ENCODE data around the gene RASAL3.

DNA sequence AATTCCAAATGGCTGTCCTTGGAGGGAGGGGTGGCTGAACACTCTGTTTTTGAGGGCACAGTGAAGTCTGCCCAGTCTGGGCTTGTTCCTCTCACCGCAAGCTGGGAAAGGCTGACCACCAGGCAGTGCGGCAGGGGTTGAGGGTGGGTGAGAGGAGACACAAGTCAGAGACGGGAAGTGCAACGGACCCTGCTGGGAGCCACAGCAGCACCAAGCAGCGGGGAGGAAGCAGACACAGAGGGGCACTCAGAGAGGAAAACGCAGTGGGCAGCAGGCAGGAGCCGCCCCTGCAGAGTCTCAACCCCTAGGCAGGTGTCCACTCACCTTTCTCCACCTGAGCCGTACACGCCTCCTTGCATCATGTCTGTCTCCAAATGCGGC lies 61.2 kb downstream of the RASAL3 start:
- TF ChIP-seq, protein P1, sequence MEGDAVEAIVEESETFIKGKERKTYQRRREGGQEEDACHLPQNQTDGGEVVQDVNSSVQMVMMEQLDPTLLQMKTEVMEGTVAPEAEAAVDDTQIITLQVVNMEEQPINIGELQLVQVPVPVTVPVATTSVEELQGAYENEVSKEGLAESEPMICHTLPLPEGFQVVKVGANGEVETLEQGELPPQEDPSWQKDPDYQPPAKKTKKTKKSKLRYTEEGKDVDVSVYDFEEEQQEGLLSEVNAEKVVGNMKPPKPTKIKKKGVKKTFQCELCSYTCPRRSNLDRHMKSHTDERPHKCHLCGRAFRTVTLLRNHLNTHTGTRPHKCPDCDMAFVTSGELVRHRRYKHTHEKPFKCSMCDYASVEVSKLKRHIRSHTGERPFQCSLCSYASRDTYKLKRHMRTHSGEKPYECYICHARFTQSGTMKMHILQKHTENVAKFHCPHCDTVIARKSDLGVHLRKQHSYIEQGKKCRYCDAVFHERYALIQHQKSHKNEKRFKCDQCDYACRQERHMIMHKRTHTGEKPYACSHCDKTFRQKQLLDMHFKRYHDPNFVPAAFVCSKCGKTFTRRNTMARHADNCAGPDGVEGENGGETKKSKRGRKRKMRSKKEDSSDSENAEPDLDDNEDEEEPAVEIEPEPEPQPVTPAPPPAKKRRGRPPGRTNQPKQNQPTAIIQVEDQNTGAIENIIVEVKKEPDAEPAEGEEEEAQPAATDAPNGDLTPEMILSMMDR (IDR thresholded peaks at IDR 0.05), result no peak
- TF ChIP-seq POLR2A (IDR thresholded peaks at IDR 0.05), result no peak
